ENCODE data around the gene MED16. TPM values are rescaled to one million over a fixed set of nuclear protein-coding genes. Genes with fewer than 3 reads are reported as not detected.

MED16 gene
- total and polyA plus RNA-seq, 2 of the 13 experiments (the other 11 are each of a cell fraction or from before 2014, with no cell fraction given): 13.3 to 14.8 TPM

DNA sequence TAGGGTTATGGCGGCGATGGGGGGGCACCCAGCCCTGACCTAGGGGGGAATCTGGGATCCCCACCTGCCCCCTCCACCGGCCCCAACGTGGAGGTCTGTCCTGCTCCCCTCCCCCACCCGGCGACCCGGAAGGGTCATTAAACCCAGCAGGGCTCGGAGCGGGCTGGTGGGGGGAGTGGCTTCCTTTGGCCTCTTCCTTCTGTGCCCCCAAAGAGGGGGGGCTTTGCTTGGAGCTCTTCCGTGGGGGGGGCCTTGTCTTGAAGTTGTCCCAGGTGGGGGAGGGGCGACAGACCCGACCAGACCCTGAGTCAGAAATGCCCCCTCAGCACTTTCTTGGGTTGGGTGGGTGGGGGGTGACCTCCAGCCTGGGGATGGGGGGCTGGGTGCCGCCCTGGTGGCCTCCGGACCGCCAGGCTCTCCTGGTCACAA lies 34.4 kb upstream of the MED16 start:
- Histone ChIP-seq H3K27ac (ENCODE audit: extremely low read length, insufficient read depth, low read length) (peak overlapping the region; percentile 92), H3K79me2 (ENCODE audit: insufficient read depth, low read length) (peaks cover 61% of the 10 kb centered on the region), H3K36me3 (replicated peaks in 1 of 2; ENCODE audit: control insufficient read depth in 1 of 2, insufficient read depth in 2 of 2, low read length in 2 of 2) (peaks cover 10 to 29% of the 10 kb centered on the region in 2 experiments; a peak in 4 of 5 replicates), H2AFZ (ENCODE audit: low read length) (no peak overlapping the region), H3K4me1 (ENCODE audit: insufficient read depth, low read length) (peaks cover 57% of the 10 kb centered on the region), H3K9ac (ENCODE audit: insufficient read depth, low read depth, low read length) (peak overlapping the region; percentile 98), H4K20me1 (ENCODE audit: insufficient read depth, low read length) (peaks cover 15% of the 10 kb centered on the region; the same call in 1 of the 2 replicates), H3K4me3 (replicated peaks in 1 of 3; ENCODE audit: insufficient read depth in 1 of 3, low read depth in 2 of 3, low read length in 3 of 3) (peak overlapping the region; percentile 88 to 98 (median 96)), H3K9me3 (ENCODE audit: low read length) (no peaks in the 10 kb centered on the region), H3K4me2 (ENCODE audit: low read depth, low read length) (peak overlapping the region; percentile 93), H3K27me3 (ENCODE audit: control insufficient read depth in 1 of 2, insufficient read depth in 2 of 2, low read length in 2 of 2) (no peaks in the 10 kb centered on the region)
- CTCF ChIA-PET (ENCODE audit: low intra/inter-chr PET ratio, low total read pairs): no interaction called here
- FAIRE-seq (no peak), DNase-seq (ENCODE audit: low spot score) (peak; percentile 37), ATAC-seq (peak; percentile 2; the same call in 2 of the 3 replicates)
- POLR2A ChIA-PET: interaction anchor here (0.7 to 2.2 kb wide), 9 partner anchors 8 to 170 kb away, joined by 3 to 42 read pairs (median 4); partner anchors contain the start of gene WDR18
- no TSS peak for BruUV-seq (replicated peaks)
- in situ Hi-C loops (cut with HindIII; ENCODE audit: extremely low pct_ligation_motif_present, low pct_unique_long_range_greater_than_20kb): loop anchor here (5.0 kb wide), 1 partner anchor 35 kb away; no protein-coding TSS in a partner anchor
- 0% methylated on average over 2 of the region's 15 CpGs for WGBS (ENCODE audit: low lambda C conversion rate)
- intact Hi-C loops (cut with micrococcal nuclease; ENCODE audit: unreplicated experiment): loop anchor here (10.0 kb wide), 1 partner anchor 263 kb away; the partner anchor contains the start of gene RNF126
- TF ChIP-seq, protein P1, sequence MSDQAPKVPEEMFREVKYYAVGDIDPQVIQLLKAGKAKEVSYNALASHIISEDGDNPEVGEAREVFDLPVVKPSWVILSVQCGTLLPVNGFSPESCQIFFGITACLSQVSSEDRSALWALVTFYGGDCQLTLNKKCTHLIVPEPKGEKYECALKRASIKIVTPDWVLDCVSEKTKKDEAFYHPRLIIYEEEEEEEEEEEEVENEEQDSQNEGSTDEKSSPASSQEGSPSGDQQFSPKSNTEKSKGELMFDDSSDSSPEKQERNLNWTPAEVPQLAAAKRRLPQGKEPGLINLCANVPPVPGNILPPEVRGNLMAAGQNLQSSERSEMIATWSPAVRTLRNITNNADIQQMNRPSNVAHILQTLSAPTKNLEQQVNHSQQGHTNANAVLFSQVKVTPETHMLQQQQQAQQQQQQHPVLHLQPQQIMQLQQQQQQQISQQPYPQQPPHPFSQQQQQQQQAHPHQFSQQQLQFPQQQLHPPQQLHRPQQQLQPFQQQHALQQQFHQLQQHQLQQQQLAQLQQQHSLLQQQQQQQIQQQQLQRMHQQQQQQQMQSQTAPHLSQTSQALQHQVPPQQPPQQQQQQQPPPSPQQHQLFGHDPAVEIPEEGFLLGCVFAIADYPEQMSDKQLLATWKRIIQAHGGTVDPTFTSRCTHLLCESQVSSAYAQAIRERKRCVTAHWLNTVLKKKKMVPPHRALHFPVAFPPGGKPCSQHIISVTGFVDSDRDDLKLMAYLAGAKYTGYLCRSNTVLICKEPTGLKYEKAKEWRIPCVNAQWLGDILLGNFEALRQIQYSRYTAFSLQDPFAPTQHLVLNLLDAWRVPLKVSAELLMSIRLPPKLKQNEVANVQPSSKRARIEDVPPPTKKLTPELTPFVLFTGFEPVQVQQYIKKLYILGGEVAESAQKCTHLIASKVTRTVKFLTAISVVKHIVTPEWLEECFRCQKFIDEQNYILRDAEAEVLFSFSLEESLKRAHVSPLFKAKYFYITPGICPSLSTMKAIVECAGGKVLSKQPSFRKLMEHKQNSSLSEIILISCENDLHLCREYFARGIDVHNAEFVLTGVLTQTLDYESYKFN (CRISPR knock-in tag; conservative IDR thresholded peaks at IDR 0.05): 0 out of 2 replicates have a peak, but pooled peaks have one; percentile 21
- peak; percentile 59 for TF ChIP-seq SRSF1 (optimal IDR thresholded peaks at IDR 0.05; ENCODE audit: low read depth, low read length)
- TF ChIP-seq ZSCAN30 (CRISPR knock-in tag; IDR thresholded peaks at IDR 0.05): no peak
- no peak for TF ChIP-seq HOXA5 (CRISPR knock-in tag; IDR thresholded peaks at IDR 0.05)
- TF ChIP-seq CREM (IDR thresholded peaks at IDR 0.05): peak; percentile 26; the same call in 1 of the 2 replicates
- TF ChIP-seq CREM (CRISPR knock-in tag; IDR thresholded peaks at IDR 0.05): no peak
- TF ChIP-seq, protein P2, sequence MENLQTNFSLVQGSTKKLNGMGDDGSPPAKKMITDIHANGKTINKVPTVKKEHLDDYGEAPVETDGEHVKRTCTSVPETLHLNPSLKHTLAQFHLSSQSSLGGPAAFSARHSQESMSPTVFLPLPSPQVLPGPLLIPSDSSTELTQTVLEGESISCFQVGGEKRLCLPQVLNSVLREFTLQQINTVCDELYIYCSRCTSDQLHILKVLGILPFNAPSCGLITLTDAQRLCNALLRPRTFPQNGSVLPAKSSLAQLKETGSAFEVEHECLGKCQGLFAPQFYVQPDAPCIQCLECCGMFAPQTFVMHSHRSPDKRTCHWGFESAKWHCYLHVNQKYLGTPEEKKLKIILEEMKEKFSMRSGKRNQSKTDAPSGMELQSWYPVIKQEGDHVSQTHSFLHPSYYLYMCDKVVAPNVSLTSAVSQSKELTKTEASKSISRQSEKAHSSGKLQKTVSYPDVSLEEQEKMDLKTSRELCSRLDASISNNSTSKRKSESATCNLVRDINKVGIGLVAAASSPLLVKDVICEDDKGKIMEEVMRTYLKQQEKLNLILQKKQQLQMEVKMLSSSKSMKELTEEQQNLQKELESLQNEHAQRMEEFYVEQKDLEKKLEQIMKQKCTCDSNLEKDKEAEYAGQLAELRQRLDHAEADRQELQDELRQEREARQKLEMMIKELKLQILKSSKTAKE (CRISPR knock-in tag; IDR thresholded peaks at IDR 0.05; ENCODE audit: borderline replicate concordance): peak; percentile 47; the same call in 1 of the 2 replicates
- no peak for TF ChIP-seq SOX6 (IDR thresholded peaks at IDR 0.05)
- TF ChIP-seq SOX6 (CRISPR knock-in tag; IDR thresholded peaks at IDR 0.05): no peak
- TF ChIP-seq ZNF17 (CRISPR knock-in tag; IDR thresholded peaks at IDR 0.05): no peak
- TF ChIP-seq ZNF781 (CRISPR knock-in tag; IDR thresholded peaks at IDR 0.05; ENCODE audit: borderline replicate concordance, not compliant biosample characterization): no peak
- peak; percentile 66 for TF ChIP-seq PRPF4 (IDR thresholded peaks at IDR 0.05; ENCODE audit: low read depth, low read length, poor library complexity, severe bottlenecking)
- TF ChIP-seq, protein P3, sequence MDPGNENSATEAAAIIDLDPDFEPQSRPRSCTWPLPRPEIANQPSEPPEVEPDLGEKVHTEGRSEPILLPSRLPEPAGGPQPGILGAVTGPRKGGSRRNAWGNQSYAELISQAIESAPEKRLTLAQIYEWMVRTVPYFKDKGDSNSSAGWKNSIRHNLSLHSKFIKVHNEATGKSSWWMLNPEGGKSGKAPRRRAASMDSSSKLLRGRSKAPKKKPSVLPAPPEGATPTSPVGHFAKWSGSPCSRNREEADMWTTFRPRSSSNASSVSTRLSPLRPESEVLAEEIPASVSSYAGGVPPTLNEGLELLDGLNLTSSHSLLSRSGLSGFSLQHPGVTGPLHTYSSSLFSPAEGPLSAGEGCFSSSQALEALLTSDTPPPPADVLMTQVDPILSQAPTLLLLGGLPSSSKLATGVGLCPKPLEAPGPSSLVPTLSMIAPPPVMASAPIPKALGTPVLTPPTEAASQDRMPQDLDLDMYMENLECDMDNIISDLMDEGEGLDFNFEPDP (CRISPR knock-in tag; conservative IDR thresholded peaks at IDR 0.05): no peak
- TF ChIP-seq, protein P4, sequence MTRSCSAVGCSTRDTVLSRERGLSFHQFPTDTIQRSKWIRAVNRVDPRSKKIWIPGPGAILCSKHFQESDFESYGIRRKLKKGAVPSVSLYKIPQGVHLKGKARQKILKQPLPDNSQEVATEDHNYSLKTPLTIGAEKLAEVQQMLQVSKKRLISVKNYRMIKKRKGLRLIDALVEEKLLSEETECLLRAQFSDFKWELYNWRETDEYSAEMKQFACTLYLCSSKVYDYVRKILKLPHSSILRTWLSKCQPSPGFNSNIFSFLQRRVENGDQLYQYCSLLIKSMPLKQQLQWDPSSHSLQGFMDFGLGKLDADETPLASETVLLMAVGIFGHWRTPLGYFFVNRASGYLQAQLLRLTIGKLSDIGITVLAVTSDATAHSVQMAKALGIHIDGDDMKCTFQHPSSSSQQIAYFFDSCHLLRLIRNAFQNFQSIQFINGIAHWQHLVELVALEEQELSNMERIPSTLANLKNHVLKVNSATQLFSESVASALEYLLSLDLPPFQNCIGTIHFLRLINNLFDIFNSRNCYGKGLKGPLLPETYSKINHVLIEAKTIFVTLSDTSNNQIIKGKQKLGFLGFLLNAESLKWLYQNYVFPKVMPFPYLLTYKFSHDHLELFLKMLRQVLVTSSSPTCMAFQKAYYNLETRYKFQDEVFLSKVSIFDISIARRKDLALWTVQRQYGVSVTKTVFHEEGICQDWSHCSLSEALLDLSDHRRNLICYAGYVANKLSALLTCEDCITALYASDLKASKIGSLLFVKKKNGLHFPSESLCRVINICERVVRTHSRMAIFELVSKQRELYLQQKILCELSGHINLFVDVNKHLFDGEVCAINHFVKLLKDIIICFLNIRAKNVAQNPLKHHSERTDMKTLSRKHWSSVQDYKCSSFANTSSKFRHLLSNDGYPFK (CRISPR knock-in tag; IDR thresholded peaks at IDR 0.05; ENCODE audit: borderline replicate concordance): no peak
